ENCODE results near the gene C11orf52.

Gene C11orf52

GRCh38 chr11:111941963-111942362, 23.2 kb downstream of the C11orf52 start:
- Histone ChIP-seq H3K9me2 (replicated peaks; ENCODE audit: insufficient read depth, low read length) (no peaks in the 10 kb centered on the region), H3K4me3 (ENCODE audit: insufficient read depth, low read length, poor library complexity, severe bottlenecking) (no peak overlapping the region), H3K9me3 (ENCODE audit: insufficient read depth, low read length) (no peaks in the 10 kb centered on the region), H4K20me1 (ENCODE audit: low read depth, low read length) (no peaks in the 10 kb centered on the region), H3K9ac (ENCODE audit: low read length) (no peak overlapping the region), H3K27me3 (ENCODE audit: low read length) (no peaks in the 10 kb centered on the region), H3K79me2 (ENCODE audit: insufficient read depth, low read length) (no peaks in the 10 kb centered on the region), H3K27ac (ENCODE audit: low read depth, low read length) (no peak overlapping the region), H2AFZ (ENCODE audit: low read depth, low read length, severe bottlenecking) (no peak overlapping the region), H3F3A (ENCODE audit: insufficient read depth) (no peaks in the 10 kb centered on the region), H3K4me2 (ENCODE audit: low read depth, low read length, poor library complexity, severe bottlenecking) (no peak overlapping the region), H3K36me3 (ENCODE audit: low read length) (no peaks in the 10 kb centered on the region)
- no peak for TF ChIP-seq EZH2phosphoT487 (conservative IDR thresholded peaks at IDR 0.05; ENCODE audit: low read length)
- no peak for TF ChIP-seq CTCF (IDR thresholded peaks at IDR 0.05; ENCODE audit: insufficient read depth, low read length, poor library complexity, severe bottlenecking)

- H3K27ac ChIP-seq (ENCODE audit: low read depth, low read length) = no peak overlapping the region
- no peaks in the 10 kb centered on the region for H3K27me3 ChIP-seq (ENCODE audit: low read length)
Measured at GRCh38 chr11:111942829-111943228, 24.1 kb downstream of the C11orf52 start.

DNA sequence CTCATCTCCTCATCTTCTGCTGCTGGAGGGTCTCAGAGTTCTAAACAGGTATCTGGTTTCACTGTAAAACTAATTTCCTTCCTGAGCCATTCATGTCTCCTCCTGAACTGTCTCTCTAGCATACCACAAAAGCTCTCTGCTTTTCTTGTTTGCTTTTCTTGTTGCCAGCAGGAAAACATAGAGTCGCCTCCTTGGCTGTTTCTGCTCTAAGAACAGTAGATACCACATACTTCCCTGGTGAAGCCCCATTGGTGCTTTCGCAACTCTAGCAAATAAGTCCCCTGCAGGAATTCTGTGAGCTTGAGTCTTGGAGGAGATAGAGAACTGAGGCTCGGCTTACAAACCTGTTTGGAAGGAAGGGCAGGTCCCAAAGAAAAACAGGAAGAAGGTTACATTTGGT, 25.4 kb downstream of the C11orf52 start:
- Histone ChIP-seq H3K27ac (ENCODE audit: low read depth, low read length) (no peak overlapping the region), H3K4me3 (ENCODE audit: insufficient read depth, low read length, poor library complexity, severe bottlenecking) (no peak overlapping the region), H3K9me3 (ENCODE audit: insufficient read depth, low read length) (no peaks in the 10 kb centered on the region), H3K27me3 (ENCODE audit: low read length) (no peaks in the 10 kb centered on the region), H3K79me2 (ENCODE audit: insufficient read depth, low read length) (no peaks in the 10 kb centered on the region), H2AFZ (ENCODE audit: low read depth, low read length, severe bottlenecking) (no peak overlapping the region), H3K9me2 (replicated peaks; ENCODE audit: insufficient read depth, low read length) (no peaks in the 10 kb centered on the region), H3F3A (ENCODE audit: insufficient read depth) (no peaks in the 10 kb centered on the region), H3K4me2 (ENCODE audit: low read depth, low read length, poor library complexity, severe bottlenecking) (no peak overlapping the region), H3K36me3 (ENCODE audit: low read length) (no peaks in the 10 kb centered on the region), H4K20me1 (ENCODE audit: low read depth, low read length) (no peaks in the 10 kb centered on the region), H3K9ac (ENCODE audit: low read length) (no peak overlapping the region)
- TF ChIP-seq CTCF (IDR thresholded peaks at IDR 0.05; ENCODE audit: insufficient read depth, low read length, poor library complexity, severe bottlenecking) = no peak
- TF ChIP-seq EZH2phosphoT487 (conservative IDR thresholded peaks at IDR 0.05; ENCODE audit: low read length) = no peak

More at GRCh38 chr11:111942829-111943228, 24.1 kb downstream of the C11orf52 start:
- no peak for TF ChIP-seq EZH2phosphoT487 (conservative IDR thresholded peaks at IDR 0.05; ENCODE audit: low read length)
- TF ChIP-seq CTCF (IDR thresholded peaks at IDR 0.05; ENCODE audit: insufficient read depth, low read length, poor library complexity, severe bottlenecking) = no peak
- Histone ChIP-seq H3K79me2 (ENCODE audit: insufficient read depth, low read length) (no peaks in the 10 kb centered on the region), H4K20me1 (ENCODE audit: low read depth, low read length) (no peaks in the 10 kb centered on the region), H3K9ac (ENCODE audit: low read length) (no peak overlapping the region), H3K4me2 (ENCODE audit: low read depth, low read length, poor library complexity, severe bottlenecking) (no peak overlapping the region), H2AFZ (ENCODE audit: low read depth, low read length, severe bottlenecking) (no peak overlapping the region), H3K4me3 (ENCODE audit: insufficient read depth, low read length, poor library complexity, severe bottlenecking) (no peak overlapping the region), H3K9me2 (replicated peaks; ENCODE audit: insufficient read depth, low read length) (no peaks in the 10 kb centered on the region), H3K36me3 (ENCODE audit: low read length) (no peaks in the 10 kb centered on the region), H3K9me3 (ENCODE audit: insufficient read depth, low read length) (no peaks in the 10 kb centered on the region), H3F3A (ENCODE audit: insufficient read depth) (no peaks in the 10 kb centered on the region)
